A673 (cell line): ENCODE data around the gene PCGF6. TPM values are rescaled to one million over a fixed set of nuclear protein-coding genes. Genes with fewer than 3 reads are reported as not detected.
A peak's percentile ranks its signal among the peaks of the same experiment; 100 is the strongest.
"Not testable (repeated sequence)": the region's sequence is repeated elsewhere in the genome, so short reads cannot be mapped to it uniquely, and the experiment has no call there.

Source experiments
- BruUV-seq: library from RNA; stranded (reverse); fragments of 400-500 nt; replicated peaks from 2 replicates; lab custom pipeline; 2021; lab: Mats Ljungman, UMichigan
- CTCF ChIA-PET: fragments of 300-600 bp; sonication (Branson Sonifier 250); formaldehyde crosslinking; loops from one replicate; lab custom pipeline; 2022; ENCODE audit warnings: antibody characterized with exemption; lab: Charles Lee
- POLR2A ChIA-PET: fragments of 300-600 bp; sonication (Branson Sonifier 250); formaldehyde crosslinking; loops from one replicate; lab custom pipeline; 2022; ENCODE audit warnings: antibody characterized with exemption; ENCODE audit not compliant: low non-redundant PET; lab: Charles Lee
- DNase-seq: peaks from one replicate; pipeline ENCODE4 v3.0.0-alpha.2; 2015; ENCODE audit warnings: low spot score
- H3K27ac ChIP-seq: fragments of 200-600 bp; sonication (generic); 2 replicates; pipeline ENCODE4 v1.5.1; 2016; ENCODE audit warnings: mixed run types, low read depth, mild to moderate bottlenecking, mixed read lengths, antibody characterized with exemption, low read length; ENCODE audit not compliant: poor library complexity, severe bottlenecking
- H3K27me3 ChIP-seq: fragments of 200-600 bp; sonication (generic); replicated peaks from 2 replicates; pipeline ENCODE4 v1.6.1; 2017; ENCODE audit warnings: mixed run types, low read depth, mild to moderate bottlenecking, mixed read lengths, antibody characterized with exemption, low read length; ENCODE audit not compliant: insufficient read depth, poor library complexity
- H3K36me3 ChIP-seq: fragments of 200-600 bp; sonication (generic); 2 replicates; pipeline ENCODE4 v1.6.1; 2016; ENCODE audit warnings: mixed run types, mild to moderate bottlenecking, mixed read lengths, antibody characterized with exemption, low read length; ENCODE audit not compliant: insufficient read depth, poor library complexity, severe bottlenecking
- H3K4me1 ChIP-seq: fragments of 200-600 bp; sonication (generic); 2 replicates; pipeline ENCODE4 v1.6.1; 2017; ENCODE audit warnings: mixed run types, mild to moderate bottlenecking, mixed read lengths, antibody characterized with exemption, low read length; ENCODE audit not compliant: insufficient read depth, poor library complexity, severe bottlenecking
- H3K4me3 ChIP-seq: fragments of 200-600 bp; sonication (generic); 2 replicates; pipeline ENCODE4 v1.5.1; 2016; ENCODE audit warnings: low read depth, mixed run types, mild to moderate bottlenecking, mixed read lengths, low read length; ENCODE audit not compliant: poor library complexity, severe bottlenecking
- H3K9me3 ChIP-seq: fragments of 200-600 bp; sonication (generic); 2 replicates; pipeline ENCODE4 v1.6.1; 2016; ENCODE audit warnings: mixed run types, low read depth, mild to moderate bottlenecking, mixed read lengths, antibody characterized with exemption, low read length; ENCODE audit not compliant: poor library complexity, severe bottlenecking
- EZH2 ChIP-seq: fragments of 200-600 bp; sonication (generic); IDR thresholded peaks from 2 replicates; pipeline ENCODE4 v1.6.1; 2017; ENCODE audit warnings: borderline replicate concordance, low read depth, mild to moderate bottlenecking, mixed read lengths, antibody characterized with exemption, low read length; ENCODE audit not compliant: poor library complexity, severe bottlenecking
- intact Hi-C: fragments of 100-400 bp; cut with micrococcal nuclease; formaldehyde crosslinking; loops from one replicate; pipeline ENCODE4 v1.10.0; 2022; ENCODE audit not compliant: unreplicated experiment
- total RNA-seq: library from RNA; stranded (reverse); gene quantifications from 2 replicates; pipeline ENCODE4 v1.2.3, GENCODE V29; 2021
- TF ChIP-seq, protein P1 (sequence below): fragments of 300-800, 200-600 bp; sonication (generic); conservative IDR thresholded peaks from 2 replicates; pipeline ENCODE4 v1.5.1; 2017; ENCODE audit warnings: low read depth, mild to moderate bottlenecking, antibody characterized with exemption, low read length, moderate library complexity, mixed read lengths

The PCGF6 gene
- total RNA-seq, 1 experiment from 2014 or later = 22.5 TPM

DNA sequence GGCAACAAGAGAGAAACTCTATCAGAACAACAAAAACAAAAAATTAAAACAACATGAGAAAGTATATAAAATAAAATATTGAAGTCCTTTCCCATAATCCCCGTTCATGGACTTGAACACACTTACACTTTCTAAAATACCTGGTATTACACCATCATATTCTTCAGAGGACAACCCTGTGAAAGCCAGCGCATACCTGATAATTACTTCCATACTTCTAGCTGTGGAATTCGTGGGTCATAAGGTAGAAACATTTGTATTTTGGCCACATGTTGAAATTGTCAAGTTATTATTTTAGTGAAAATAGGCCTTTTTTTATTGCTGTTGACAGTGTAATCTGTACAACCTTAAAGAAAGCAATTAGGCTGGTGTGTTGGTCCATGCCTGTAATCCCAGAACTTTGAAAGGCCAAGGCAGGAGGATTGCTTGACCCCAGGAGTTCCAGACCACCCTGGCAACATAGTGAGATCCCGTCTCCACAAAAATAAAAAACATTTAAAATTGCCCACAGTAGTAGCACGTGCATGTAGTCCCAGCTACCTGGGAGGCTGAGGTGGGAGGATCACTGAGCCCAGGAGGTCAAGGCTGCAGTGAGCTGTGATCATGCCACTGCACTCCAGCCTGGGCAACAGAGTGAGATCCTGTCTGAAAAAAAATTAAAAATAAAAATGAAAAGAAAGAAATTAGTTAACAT, 5.1 kb upstream of the PCGF6 start:
- Histone ChIP-seq H3K27me3 (no peaks in the 10 kb centered on the region), H3K4me1 (peaks cover 5% of the 10 kb centered on the region), H3K4me3 (no peak overlapping the region), H3K27ac (no peak overlapping the region), H3K36me3 (no peaks in the 10 kb centered on the region), H3K9me3 (no peaks in the 10 kb centered on the region)
- ChIA-PET POLR2A (no interaction called here), CTCF (no interaction called here)
- intact Hi-C loops = no loop called here
- TF ChIP-seq, protein P1, sequence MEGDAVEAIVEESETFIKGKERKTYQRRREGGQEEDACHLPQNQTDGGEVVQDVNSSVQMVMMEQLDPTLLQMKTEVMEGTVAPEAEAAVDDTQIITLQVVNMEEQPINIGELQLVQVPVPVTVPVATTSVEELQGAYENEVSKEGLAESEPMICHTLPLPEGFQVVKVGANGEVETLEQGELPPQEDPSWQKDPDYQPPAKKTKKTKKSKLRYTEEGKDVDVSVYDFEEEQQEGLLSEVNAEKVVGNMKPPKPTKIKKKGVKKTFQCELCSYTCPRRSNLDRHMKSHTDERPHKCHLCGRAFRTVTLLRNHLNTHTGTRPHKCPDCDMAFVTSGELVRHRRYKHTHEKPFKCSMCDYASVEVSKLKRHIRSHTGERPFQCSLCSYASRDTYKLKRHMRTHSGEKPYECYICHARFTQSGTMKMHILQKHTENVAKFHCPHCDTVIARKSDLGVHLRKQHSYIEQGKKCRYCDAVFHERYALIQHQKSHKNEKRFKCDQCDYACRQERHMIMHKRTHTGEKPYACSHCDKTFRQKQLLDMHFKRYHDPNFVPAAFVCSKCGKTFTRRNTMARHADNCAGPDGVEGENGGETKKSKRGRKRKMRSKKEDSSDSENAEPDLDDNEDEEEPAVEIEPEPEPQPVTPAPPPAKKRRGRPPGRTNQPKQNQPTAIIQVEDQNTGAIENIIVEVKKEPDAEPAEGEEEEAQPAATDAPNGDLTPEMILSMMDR = no peak
- no peak for TF ChIP-seq EZH2
- DNase-seq = no peak
- no TSS peak for BruUV-seq

DNA sequence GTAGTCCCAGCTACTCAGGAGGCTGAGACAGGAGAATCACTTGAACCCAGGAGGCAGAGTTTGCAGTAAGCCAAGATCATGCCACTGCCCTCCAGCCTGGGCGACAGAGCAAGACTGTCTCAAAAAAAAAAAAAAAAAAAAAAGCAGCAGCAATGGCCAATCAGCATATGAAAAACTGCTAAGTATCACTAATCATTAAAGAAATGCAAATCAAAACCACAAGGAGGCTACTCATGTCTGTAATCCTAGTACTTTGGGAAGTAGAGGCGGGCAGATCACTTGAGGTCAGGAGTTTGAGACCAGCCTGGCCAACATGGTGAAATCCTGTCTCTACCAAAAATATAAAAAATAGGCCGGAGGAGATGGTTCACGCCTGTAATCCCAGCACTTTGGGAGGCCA, 3.6 kb upstream of the PCGF6 start:
- BruUV-seq, intact Hi-C loops, H3K27me3 ChIP-seq, POLR2A ChIA-PET, CTCF ChIA-PET, H3K9me3 ChIP-seq, H3K4me3 ChIP-seq, H3K27ac ChIP-seq, H3K36me3 ChIP-seq, H3K4me1 ChIP-seq, DNase-seq: not testable (repeated sequence)

DNA sequence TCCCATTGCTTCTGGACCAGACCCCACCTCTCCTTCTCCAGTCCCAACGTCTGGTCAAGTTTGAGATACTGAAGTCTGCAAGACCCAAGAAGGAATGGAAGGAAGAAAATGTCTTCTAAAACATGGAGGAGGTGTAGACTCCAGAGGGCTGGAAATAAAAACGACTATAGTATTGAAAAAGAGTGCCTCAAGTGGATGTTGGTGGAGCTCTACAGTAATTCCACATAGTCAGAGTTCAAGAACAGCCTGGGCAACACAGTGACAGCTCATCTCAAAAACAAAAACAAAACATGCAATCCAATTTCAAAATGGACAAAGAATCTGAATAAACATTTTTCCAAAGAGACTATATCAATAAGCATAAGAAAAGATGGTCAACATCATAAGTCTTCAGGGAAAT, 2.3 kb upstream of the PCGF6 start:
- intact Hi-C loops = no loop called here
- BruUV-seq = no TSS peak
- CTCF ChIA-PET = interaction anchor here (0.6 to 0.7 kb wide), 2 partner anchors 242 to 514 kb away, joined by 3 to 17 read pairs; no protein-coding TSS in a partner anchor

More for the DNA sequence above, 2.3 kb upstream of the PCGF6 start:
- Histone ChIP-seq H3K36me3 (peaks cover 9% of the 10 kb centered on the region), H3K9me3 (no peaks in the 10 kb centered on the region), H3K4me1 (peaks cover 10% of the 10 kb centered on the region), H3K4me3 (no peak overlapping the region), H3K27me3 (no peaks in the 10 kb centered on the region), H3K27ac (no peak overlapping the region)
- TF ChIP-seq, protein P1 = no peak
- TF ChIP-seq EZH2 = no peak
- peak; percentile 14 for DNase-seq
- POLR2A ChIA-PET = no interaction called here
